Natural killer cell (primary cell): ENCODE measurements around the gene MTCH1. TPM values are rescaled to one million over a fixed set of nuclear protein-coding genes. Genes with fewer than 3 reads are reported as not detected.

ENCODE experiments used
- ATAC-seq, 3 donors: fragments of 150-1000 bp in 2 of 3; fragments of 200-7000 bp in 1 of 3; cut with Tn5 transposase; 1 replicate in 1 of 3; 2 replicates in 2 of 3; pipeline ENCODE4 v1.10.0; 2021; ENCODE audit warnings: mild to moderate bottlenecking in 2 of 3, moderate library complexity in 2 of 3
- DNase-seq, 2 donors: peaks; one replicate each; pipeline versions ENCODE4 v3.0.0 to v3.0.0-alpha.2; 2013 to 2021; ENCODE audit warnings: mixed read lengths in 1 of 2
- H3K27ac ChIP-seq: one replicate; pipeline ENCODE4 v1.5.1; 2013; ENCODE audit warnings: mild to moderate bottlenecking, low read length
- H3K27me3 ChIP-seq: one replicate; pipeline ENCODE4 v1.6.1; 2013; ENCODE audit warnings: low read length; ENCODE audit not compliant: control insufficient read depth, insufficient read depth
- H3K36me3 ChIP-seq: one replicate; pipeline ENCODE4 v1.6.1; 2013; ENCODE audit warnings: low read length; ENCODE audit not compliant: control insufficient read depth, insufficient read depth
- H3K4me1 ChIP-seq: one replicate; pipeline ENCODE4 v1.6.1; 2013; ENCODE audit warnings: low read length; ENCODE audit not compliant: control insufficient read depth, insufficient read depth
- H3K4me3 ChIP-seq: one replicate; pipeline ENCODE4 v1.5.1; 2013; ENCODE audit warnings: low read length
- H3K9me3 ChIP-seq: one replicate; pipeline ENCODE4 v1.6.1; 2013; ENCODE audit warnings: low read length; ENCODE audit not compliant: control insufficient read depth, insufficient read depth
- H3K27ac Mint-ChIP-seq, 2 donors: one replicate each; pipeline ENCODE4 v1.8.0; 2022; ENCODE audit warnings: mild to moderate bottlenecking in 2 of 2, mixed read lengths in 2 of 2, moderate library complexity in 1 of 2
- H3K27me3 Mint-ChIP-seq, 2 donors: one replicate each; pipeline ENCODE4 v1.8.0; 2022; ENCODE audit warnings: low read depth in 2 of 2, mixed read lengths in 2 of 2
- H3K36me3 Mint-ChIP-seq: one replicate; pipeline ENCODE4 v1.8.0; 2022; ENCODE audit warnings: mixed read lengths
- H3K4me1 Mint-ChIP-seq, 2 donors: one replicate each; pipeline ENCODE4 v1.8.0; 2022; ENCODE audit warnings: mixed read lengths in 2 of 2
- H3K4me3 Mint-ChIP-seq: one replicate; pipeline ENCODE4 v1.8.0; 2022; ENCODE audit warnings: mild to moderate bottlenecking, moderate library complexity, mixed read lengths
- H3K9me3 Mint-ChIP-seq, 2 donors: one replicate each; pipeline ENCODE4 v1.8.0; 2022; ENCODE audit warnings: mixed read lengths in 2 of 2
- WGBS: methylation state at CpG from one replicate; pipeline ENCODE4 v1.1.7; 2013; ENCODE audit warnings: missing lambda C conversion rate; ENCODE audit not compliant: insufficient coverage; 5-methylcytosine and 5-hydroxymethylcytosine counted together
- intact Hi-C: fragments of 100-400 bp; cut with micrococcal nuclease; formaldehyde crosslinking; loops from one replicate; pipeline ENCODE4 v1.14.2; 2022
- total RNA-seq, 4 donors: library from RNA; stranded (reverse); fragments of 120-200 nt in 1 of 4; gene quantifications; one replicate each; pipeline versions ENCODE4 v1.2.3 to v1.2.4, GENCODE V29; 2013 to 2022
- TF ChIP-seq, protein P1 (sequence below): fragments of 200-600 bp; IDR thresholded peaks from one replicate; pipeline ENCODE4 v1.8.0; 2022; ENCODE audit warnings: antibody characterized with exemption

The MTCH1 gene
- total RNA-seq, 3 donors from 2014 or later (not counting 1 experiment from before 2014, with no cell fraction given): 158 to 180 (median 162) TPM

DNA sequence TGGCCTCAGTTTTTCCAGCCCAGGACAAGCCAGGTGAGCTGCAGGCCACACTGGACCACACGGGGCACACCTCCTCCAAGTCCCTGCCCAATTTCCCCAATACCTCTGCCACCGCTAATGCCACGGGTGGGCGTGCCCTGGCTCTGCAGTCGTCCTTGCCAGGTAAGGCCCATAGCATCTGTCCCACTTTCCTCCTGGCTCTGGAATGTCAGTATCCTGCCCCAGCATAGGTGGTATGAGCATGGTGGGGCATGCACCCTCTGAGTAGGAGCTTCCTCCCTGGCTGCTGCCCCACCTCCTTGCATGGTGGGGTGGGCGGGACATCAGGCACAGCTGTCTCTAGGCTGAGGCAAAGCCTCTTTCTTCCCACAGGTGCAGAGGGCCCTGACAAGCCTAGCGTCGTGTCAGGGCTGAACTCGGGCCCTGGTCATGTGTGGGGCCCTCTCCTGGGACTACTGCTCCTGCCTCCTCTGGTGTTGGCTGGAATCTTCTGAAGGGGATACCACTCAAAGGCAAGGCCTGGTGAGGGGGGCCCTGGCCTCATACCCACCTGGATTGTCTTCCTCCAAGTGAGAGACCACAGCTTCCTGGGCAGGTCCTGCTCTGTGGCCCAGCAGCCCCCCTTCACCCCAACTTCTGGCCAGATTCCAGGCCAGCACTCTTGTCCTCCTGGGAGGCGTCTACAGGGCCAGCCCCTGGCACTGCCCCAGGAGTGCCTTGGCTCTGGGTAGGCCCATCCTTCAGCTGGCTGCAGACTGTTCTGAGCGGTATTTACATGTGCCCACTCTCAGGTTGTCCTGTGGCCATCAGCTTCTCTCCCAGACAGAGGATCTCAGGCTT lies 22.3 kb downstream of the MTCH1 start:
- intact Hi-C loops: no loop called here
- H3K9me3 Mint-ChIP-seq: no peaks in the 10 kb centered on the region
- peak in 1 of 3 donors; percentile 34 for ATAC-seq
- TF ChIP-seq, protein P1, sequence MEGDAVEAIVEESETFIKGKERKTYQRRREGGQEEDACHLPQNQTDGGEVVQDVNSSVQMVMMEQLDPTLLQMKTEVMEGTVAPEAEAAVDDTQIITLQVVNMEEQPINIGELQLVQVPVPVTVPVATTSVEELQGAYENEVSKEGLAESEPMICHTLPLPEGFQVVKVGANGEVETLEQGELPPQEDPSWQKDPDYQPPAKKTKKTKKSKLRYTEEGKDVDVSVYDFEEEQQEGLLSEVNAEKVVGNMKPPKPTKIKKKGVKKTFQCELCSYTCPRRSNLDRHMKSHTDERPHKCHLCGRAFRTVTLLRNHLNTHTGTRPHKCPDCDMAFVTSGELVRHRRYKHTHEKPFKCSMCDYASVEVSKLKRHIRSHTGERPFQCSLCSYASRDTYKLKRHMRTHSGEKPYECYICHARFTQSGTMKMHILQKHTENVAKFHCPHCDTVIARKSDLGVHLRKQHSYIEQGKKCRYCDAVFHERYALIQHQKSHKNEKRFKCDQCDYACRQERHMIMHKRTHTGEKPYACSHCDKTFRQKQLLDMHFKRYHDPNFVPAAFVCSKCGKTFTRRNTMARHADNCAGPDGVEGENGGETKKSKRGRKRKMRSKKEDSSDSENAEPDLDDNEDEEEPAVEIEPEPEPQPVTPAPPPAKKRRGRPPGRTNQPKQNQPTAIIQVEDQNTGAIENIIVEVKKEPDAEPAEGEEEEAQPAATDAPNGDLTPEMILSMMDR: no peak
- H3K4me3 Mint-ChIP-seq: peak overlapping the region; percentile 25
- peaks cover 13 to 15% of the 10 kb centered on the region in 2 donors for H3K27me3 Mint-ChIP-seq
- Histone ChIP-seq H3K9me3 (no peaks in the 10 kb centered on the region), H3K27ac (no peak overlapping the region), H3K4me3 (no peak overlapping the region), H3K36me3 (peaks cover 16% of the 10 kb centered on the region), H3K27me3 (no peaks in the 10 kb centered on the region), H3K4me1 (peaks cover 27% of the 10 kb centered on the region)
- 50% methylated on average over 11 of the region's 11 CpGs for WGBS
- peak in 1 of 2 donors; percentile 59 for DNase-seq
- H3K27ac Mint-ChIP-seq: peak overlapping the region; percentile 20 to 57
- H3K36me3 Mint-ChIP-seq: no peaks in the 10 kb centered on the region
- H3K4me1 Mint-ChIP-seq: peaks cover 12 to 25% of the 10 kb centered on the region in 2 donors

DNA sequence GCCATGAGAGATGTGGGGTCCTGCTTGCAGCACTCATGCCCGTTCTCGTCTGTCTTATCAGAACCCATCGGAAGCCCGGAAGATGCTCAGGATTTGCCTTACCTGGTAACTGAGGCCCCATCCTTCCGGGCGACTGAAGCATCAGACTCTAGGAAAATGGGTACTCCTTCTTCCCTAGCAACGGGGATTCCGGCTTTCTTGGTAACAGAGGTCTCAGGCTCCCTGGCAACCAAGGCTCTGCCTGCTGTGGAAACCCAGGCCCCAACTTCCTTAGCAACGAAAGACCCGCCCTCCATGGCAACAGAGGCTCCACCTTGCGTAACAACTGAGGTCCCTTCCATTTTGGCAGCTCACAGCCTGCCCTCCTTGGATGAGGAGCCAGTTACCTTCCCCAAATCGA lies 23.1 kb downstream of the MTCH1 start:
- H3K9me3 Mint-ChIP-seq: no peaks in the 10 kb centered on the region
- peak; percentile 58 to 68 (median 59) for ATAC-seq
- H3K27me3 ChIP-seq: no peaks in the 10 kb centered on the region
- H3K27ac ChIP-seq: no peak overlapping the region
- H3K27ac Mint-ChIP-seq: peak overlapping the region; percentile 20 to 57
- peaks cover 27% of the 10 kb centered on the region for H3K4me1 ChIP-seq
- no peaks in the 10 kb centered on the region for H3K36me3 Mint-ChIP-seq
- H3K4me3 ChIP-seq: no peak overlapping the region
- intact Hi-C loops: no loop called here
- peak; percentile 49 to 87 for DNase-seq
- H3K27me3 Mint-ChIP-seq: peaks cover 13 to 15% of the 10 kb centered on the region in 2 donors
- TF ChIP-seq, protein P1: no peak
- peaks cover 8% of the 10 kb centered on the region for H3K36me3 ChIP-seq
- no peaks in the 10 kb centered on the region for H3K9me3 ChIP-seq
- WGBS: 34% methylated on average over 12 of the region's 12 CpGs
- peak overlapping the region; percentile 49 for H3K4me3 Mint-ChIP-seq
- peaks cover 12 to 25% of the 10 kb centered on the region in 2 donors for H3K4me1 Mint-ChIP-seq

DNA sequence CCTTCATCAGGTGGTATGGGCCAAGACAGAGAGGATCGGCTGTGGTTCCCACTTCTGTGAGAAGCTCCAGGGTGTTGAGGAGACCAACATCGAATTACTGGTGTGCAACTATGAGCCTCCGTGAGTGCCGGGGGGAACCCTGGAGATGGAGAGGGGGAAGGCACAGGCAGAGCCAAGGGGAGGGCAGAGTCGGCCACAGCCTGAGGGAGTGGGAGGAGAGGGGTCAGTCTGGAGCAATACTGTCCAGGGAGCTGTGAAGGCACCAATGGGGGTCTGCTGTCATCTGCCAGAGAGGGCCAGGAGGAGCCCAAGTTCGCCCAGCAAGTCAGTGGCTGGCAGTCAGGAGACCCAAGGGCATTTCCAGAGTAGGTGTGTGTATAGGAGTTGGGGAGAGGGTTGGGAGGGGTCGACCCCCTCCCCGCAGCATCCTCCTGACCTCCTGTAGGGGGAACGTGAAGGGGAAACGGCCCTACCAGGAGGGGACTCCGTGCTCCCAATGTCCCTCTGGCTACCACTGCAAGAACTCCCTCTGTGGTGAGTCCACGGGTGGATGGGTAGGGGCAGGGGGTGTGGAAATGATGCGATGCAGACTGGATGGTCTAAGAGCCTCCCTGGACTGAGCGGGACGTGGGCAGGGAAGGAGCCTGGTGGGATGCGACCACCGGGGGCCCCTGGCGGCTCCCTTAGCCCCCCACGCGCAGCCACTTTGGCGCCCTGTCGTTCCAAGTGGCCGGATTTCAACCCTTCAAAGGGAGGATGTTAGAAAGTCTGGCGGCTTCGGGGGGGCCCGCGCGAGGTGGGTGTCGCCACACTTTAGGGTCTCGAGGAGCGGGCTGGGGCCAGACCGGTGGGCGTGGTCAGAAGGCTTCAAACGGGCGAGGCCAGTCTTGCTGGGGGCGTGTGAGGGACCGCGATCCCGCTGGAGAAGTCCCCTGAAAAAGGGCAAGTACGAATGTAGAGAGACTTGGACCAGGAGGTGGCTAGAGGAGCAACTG lies 24.3 kb downstream of the MTCH1 start:
- H3K4me3 ChIP-seq: no peak overlapping the region
- H3K9me3 ChIP-seq: no peaks in the 10 kb centered on the region
- H3K36me3 ChIP-seq: no peaks in the 10 kb centered on the region
- no peak overlapping the region for H3K27ac Mint-ChIP-seq
- no peaks in the 10 kb centered on the region for H3K36me3 Mint-ChIP-seq
- peaks cover 16 to 24% of the 10 kb centered on the region in 2 donors for H3K27me3 Mint-ChIP-seq
- H3K4me1 Mint-ChIP-seq: peaks cover 12 to 33% of the 10 kb centered on the region in 2 donors
- H3K27ac ChIP-seq: no peak overlapping the region
- ATAC-seq (no peak), DNase-seq (no peak)
- H3K4me3 Mint-ChIP-seq: no peak overlapping the region
- H3K27me3 ChIP-seq: no peaks in the 10 kb centered on the region
- H3K9me3 Mint-ChIP-seq: no peaks in the 10 kb centered on the region
- WGBS: 61% methylated on average over 40 of the region's 40 CpGs
- TF ChIP-seq, protein P1: no peak
- H3K4me1 ChIP-seq: peaks cover 27% of the 10 kb centered on the region
- intact Hi-C loops: no loop called here
